ENCODE data around the gene HGD. TPM values are rescaled to one million over a fixed set of nuclear protein-coding genes. Genes with fewer than 3 reads are reported as not detected.

HGD gene
- polyA plus RNA-seq, 1 of the 3 experiments (the other 2 are of a cell fraction): not detected

- 51% methylated on average over 5 of the region's 5 CpGs for WGBS (ENCODE audit: low lambda C conversion rate)
- no peak overlapping the region for H3K27ac ChIP-seq (ENCODE audit: low read depth in 2 of 2, low read length in 1 of 2)
- H3K9ac ChIP-seq: no peak overlapping the region
- H3K9me2 ChIP-seq: no peaks in the 10 kb centered on the region
- TF ChIP-seq RAD21 (IDR thresholded peaks at IDR 0.05; ENCODE audit: low read length) (no peak), CHD2 (IDR thresholded peaks at IDR 0.05; ENCODE audit: low read length, partially characterized antibody) (no peak), TAF1 (IDR thresholded peaks at IDR 0.05; ENCODE audit: borderline replicate concordance, low read depth, low read length) (no peak), RFX5 (IDR thresholded peaks at IDR 0.05; ENCODE audit: low read length) (no peak)
- H3K4me2 ChIP-seq: no peak overlapping the region
- no peak overlapping the region for H3K4me3 ChIP-seq (ENCODE audit: low read depth in 2 of 2, low read length in 1 of 2)
- no peaks in the 10 kb centered on the region for H3K9me3 ChIP-seq
- H3K36me3 ChIP-seq (replicated peaks in 1 of 2; ENCODE audit: control insufficient read depth in 1 of 2, insufficient read depth in 2 of 2, low read length in 1 of 2): no peaks in the 10 kb centered on the region
- no peak overlapping the region for H2AFZ ChIP-seq (ENCODE audit: low read depth)
- POLR2A ChIA-PET: no interaction called here
- no peaks in the 10 kb centered on the region for H3K27me3 ChIP-seq (ENCODE audit: insufficient read depth)
- CTCF ChIA-PET: interaction anchor here (0.9 kb wide), 1 partner anchor 84 kb away, joined by 3 read pairs; no protein-coding TSS in a partner anchor
- H3K4me1 ChIP-seq (ENCODE audit: control insufficient read depth in 1 of 2, insufficient read depth in 2 of 2, low read depth in 1 of 2, low read length in 1 of 2): no peaks in the 10 kb centered on the region
- no peaks in the 10 kb centered on the region for H3K79me2 ChIP-seq (ENCODE audit: insufficient read depth)
- DNase-seq: no peak
- no peaks in the 10 kb centered on the region for H4K20me1 ChIP-seq (ENCODE audit: insufficient read depth)
- H3F3A ChIP-seq (replicated peaks; ENCODE audit: insufficient read depth): no peaks in the 10 kb centered on the region
Observed at GRCh38 chr3:120645083-120645845, 36.8 kb downstream of the HGD start.

- H3F3A ChIP-seq (replicated peaks; ENCODE audit: insufficient read depth): no peaks in the 10 kb centered on the region
- TF ChIP-seq POLR2AphosphoS5 (IDR thresholded peaks at IDR 0.05; ENCODE audit: low read depth, low read length) (no peak), GATA2 (CRISPR knock-in tag; IDR thresholded peaks at IDR 0.05) (no peak), JUND (IDR thresholded peaks at IDR 0.05) (no peak), FOSL2 (IDR thresholded peaks at IDR 0.05; ENCODE audit: borderline replicate concordance, low read depth) (no peak), RFX5 (IDR thresholded peaks at IDR 0.05; ENCODE audit: low read length) (no peak), YY1 (IDR thresholded peaks at IDR 0.05; ENCODE audit: low read depth) (no peak), PBX3 (IDR thresholded peaks at IDR 0.05) (no peak), MEF2A (IDR thresholded peaks at IDR 0.05; ENCODE audit: borderline replicate concordance, low read depth) (no peak), ZBTB33 (IDR thresholded peaks at IDR 0.05; ENCODE audit: borderline replicate concordance, low read depth) (no peak)
- TF ChIP-seq, protein P1, sequence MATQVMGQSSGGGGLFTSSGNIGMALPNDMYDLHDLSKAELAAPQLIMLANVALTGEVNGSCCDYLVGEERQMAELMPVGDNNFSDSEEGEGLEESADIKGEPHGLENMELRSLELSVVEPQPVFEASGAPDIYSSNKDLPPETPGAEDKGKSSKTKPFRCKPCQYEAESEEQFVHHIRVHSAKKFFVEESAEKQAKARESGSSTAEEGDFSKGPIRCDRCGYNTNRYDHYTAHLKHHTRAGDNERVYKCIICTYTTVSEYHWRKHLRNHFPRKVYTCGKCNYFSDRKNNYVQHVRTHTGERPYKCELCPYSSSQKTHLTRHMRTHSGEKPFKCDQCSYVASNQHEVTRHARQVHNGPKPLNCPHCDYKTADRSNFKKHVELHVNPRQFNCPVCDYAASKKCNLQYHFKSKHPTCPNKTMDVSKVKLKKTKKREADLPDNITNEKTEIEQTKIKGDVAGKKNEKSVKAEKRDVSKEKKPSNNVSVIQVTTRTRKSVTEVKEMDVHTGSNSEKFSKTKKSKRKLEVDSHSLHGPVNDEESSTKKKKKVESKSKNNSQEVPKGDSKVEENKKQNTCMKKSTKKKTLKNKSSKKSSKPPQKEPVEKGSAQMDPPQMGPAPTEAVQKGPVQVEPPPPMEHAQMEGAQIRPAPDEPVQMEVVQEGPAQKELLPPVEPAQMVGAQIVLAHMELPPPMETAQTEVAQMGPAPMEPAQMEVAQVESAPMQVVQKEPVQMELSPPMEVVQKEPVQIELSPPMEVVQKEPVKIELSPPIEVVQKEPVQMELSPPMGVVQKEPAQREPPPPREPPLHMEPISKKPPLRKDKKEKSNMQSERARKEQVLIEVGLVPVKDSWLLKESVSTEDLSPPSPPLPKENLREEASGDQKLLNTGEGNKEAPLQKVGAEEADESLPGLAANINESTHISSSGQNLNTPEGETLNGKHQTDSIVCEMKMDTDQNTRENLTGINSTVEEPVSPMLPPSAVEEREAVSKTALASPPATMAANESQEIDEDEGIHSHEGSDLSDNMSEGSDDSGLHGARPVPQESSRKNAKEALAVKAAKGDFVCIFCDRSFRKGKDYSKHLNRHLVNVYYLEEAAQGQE (IDR thresholded peaks at IDR 0.05; ENCODE audit: low read depth, low read length): no peak
- H3K9me2 ChIP-seq: no peaks in the 10 kb centered on the region
- ChIA-PET CTCF (interaction anchor here (0.9 to 1.5 kb wide), 4 partner anchors 9 to 75 kb away, joined by 3 to 5 read pairs (median 4); no protein-coding TSS in a partner anchor), POLR2A (no interaction called here)
- no peaks in the 10 kb centered on the region for H3K9me3 ChIP-seq
- no peak overlapping the region for H3K4me3 ChIP-seq (ENCODE audit: low read depth in 2 of 2, low read length in 1 of 2)
- H3K4me2 ChIP-seq: no peak overlapping the region
- no peak overlapping the region for H2AFZ ChIP-seq (ENCODE audit: low read depth)
- H3K4me1 ChIP-seq (ENCODE audit: control insufficient read depth in 1 of 2, insufficient read depth in 2 of 2, low read depth in 1 of 2, low read length in 1 of 2): no peaks in the 10 kb centered on the region
- no peak for DNase-seq
- no peak overlapping the region for H3K9ac ChIP-seq
- H3K27me3 ChIP-seq (ENCODE audit: insufficient read depth): no peaks in the 10 kb centered on the region
- no peaks in the 10 kb centered on the region for H4K20me1 ChIP-seq (ENCODE audit: insufficient read depth)
- no peaks in the 10 kb centered on the region for H3K79me2 ChIP-seq (ENCODE audit: insufficient read depth)
- 67% methylated on average over 4 of the region's 4 CpGs for WGBS (ENCODE audit: low lambda C conversion rate)
- no peak overlapping the region for H3K27ac ChIP-seq (ENCODE audit: low read depth in 2 of 2, low read length in 1 of 2)
- no peaks in the 10 kb centered on the region for H3K36me3 ChIP-seq (replicated peaks in 1 of 2; ENCODE audit: control insufficient read depth in 1 of 2, insufficient read depth in 2 of 2, low read length in 1 of 2)
Observed at GRCh38 chr3:120642368-120642948, 39.6 kb downstream of the HGD start.

Data from SK-N-SH (cell line).